SK-N-SH (cell line): Measurements from ENCODE around the gene MSI1. TPM values are rescaled to one million over a fixed set of nuclear protein-coding genes. Genes with fewer than 3 reads are reported as not detected.

ENCODE experiments used
- CTCF ChIA-PET: fragments of 300-600, 350-600 bp; formaldehyde crosslinking; extraction: SDS; loops from one replicate; lab custom pipeline; 2021; lab: Yijun Ruan, JAX
- POLR2A ChIA-PET: fragments of 350-600 bp; sonication (Branson Sonifier 250); formaldehyde crosslinking; extraction: SDS; loops from one replicate; lab custom pipeline; 2020; ENCODE audit warnings: antibody characterized with exemption, inconsistent platforms; lab: Yijun Ruan, JAX
- DNase-seq: peaks from one replicate; pipeline ENCODE4 v3.0.0; 2012
- H2AFZ ChIP-seq: fragments of 200-600 bp; sonication (generic); 2 replicates; pipeline ENCODE4 v1.8.1; 2016; ENCODE audit warnings: antibody characterized with exemption, mild to moderate bottlenecking, low read depth
- H3F3A ChIP-seq: fragments of 200-600 bp; sonication (generic); replicated peaks from 2 replicates; pipeline ENCODE3; 2016; ENCODE audit warnings: antibody characterized with exemption, mild to moderate bottlenecking; ENCODE audit not compliant: insufficient read depth
- H3K27ac ChIP-seq, 2 experiments: fragments of 200-500 bp in 1 of 2; fragments of 200-600 bp in 1 of 2; sonication (Bioruptor generic) in 1 of 2; sonication (generic), shearing (Covaris generic) in 1 of 2; 2 replicates each; pipeline versions ENCODE4 v1.5.1 to v1.6.1; 2014 to 2016; ENCODE audit warnings: low read depth in 2 of 2, inconsistent platforms in 1 of 2, low read length in 1 of 2, mild to moderate bottlenecking in 1 of 2, mixed read lengths in 1 of 2
- H3K27me3 ChIP-seq: fragments of 200-600 bp; sonication (generic), shearing (Covaris generic); 2 replicates; pipeline ENCODE4 v1.6.1; 2016; ENCODE audit warnings: mixed run types; ENCODE audit not compliant: insufficient read depth
- H3K36me3 ChIP-seq, 2 experiments: fragments of 200-500 bp in 1 of 2; fragments of 200-600 bp in 1 of 2; sonication (Bioruptor generic) in 1 of 2; sonication (generic) in 1 of 2; replicated peaks in 1 of 2; 2 replicates each; pipeline versions ENCODE3 to v1.5.1; 2014 to 2016; ENCODE audit warnings: low read length in 1 of 2, mild to moderate bottlenecking in 1 of 2; ENCODE audit not compliant: insufficient read depth in 2 of 2, control insufficient read depth in 1 of 2
- H3K4me1 ChIP-seq, 2 experiments: fragments of 200-500 bp in 1 of 2; fragments of 200-600 bp in 1 of 2; sonication (Bioruptor generic) in 1 of 2; sonication (generic), shearing (Covaris generic) in 1 of 2; 2 replicates each; pipeline versions ENCODE4 v1.5.1 to v1.6.1; 2014 to 2016; ENCODE audit warnings: low read depth in 1 of 2, low read length in 1 of 2, mixed run types in 1 of 2; ENCODE audit not compliant: insufficient read depth in 2 of 2, control insufficient read depth in 1 of 2
- H3K4me2 ChIP-seq: fragments of 200-600 bp; sonication (generic), shearing (Covaris generic); 2 replicates; pipeline ENCODE4 v1.6.1; 2017; ENCODE audit warnings: mixed run types
- H3K4me3 ChIP-seq, 2 experiments: fragments of 200-500 bp in 1 of 2; fragments of 200-600 bp in 1 of 2; sonication (Bioruptor generic) in 1 of 2; sonication (generic), shearing (Covaris generic) in 1 of 2; 2 replicates each; pipeline versions ENCODE4 v1.5.1 to v1.8.1; 2014 to 2016; ENCODE audit warnings: low read depth in 2 of 2, inconsistent platforms in 1 of 2, low read length in 1 of 2, mild to moderate bottlenecking in 1 of 2, mixed read lengths in 1 of 2, moderate library complexity in 1 of 2
- H3K79me2 ChIP-seq: fragments of 200-600 bp; sonication (generic); 2 replicates; pipeline ENCODE4 v1.8.1; 2017; ENCODE audit warnings: mild to moderate bottlenecking; ENCODE audit not compliant: insufficient read depth
- H3K9ac ChIP-seq: fragments of 200-600 bp; sonication (generic); 2 replicates; pipeline ENCODE4 v1.6.1; 2017; ENCODE audit warnings: mixed run types
- H3K9me2 ChIP-seq: fragments of 200-600 bp; sonication (generic); 2 replicates; pipeline ENCODE4 v1.6.1; 2017; ENCODE audit warnings: mixed run types
- H3K9me3 ChIP-seq: fragments of 200-600 bp; sonication (generic); 2 replicates; pipeline ENCODE4 v1.6.1; 2017; ENCODE audit warnings: mixed run types, mild to moderate bottlenecking, moderate library complexity
- H4K20me1 ChIP-seq: fragments of 200-600 bp; sonication (generic); 2 replicates; pipeline ENCODE4 v1.6.1; 2017; ENCODE audit warnings: mild to moderate bottlenecking, mixed run types; ENCODE audit not compliant: insufficient read depth
- CHD2 ChIP-seq: fragments of 150-350 bp; IDR thresholded peaks from 2 replicates; pipeline ENCODE4 v1.6.1; 2018; ENCODE audit warnings: low read length; ENCODE audit not compliant: partially characterized antibody
- FOXM1 ChIP-seq: IDR thresholded peaks from 2 replicates; pipeline ENCODE4 v1.4.0; 2012; ENCODE audit warnings: low read depth, mild to moderate bottlenecking
- GABPA ChIP-seq: IDR thresholded peaks from 2 replicates; pipeline ENCODE4 v1.4.0; 2012; ENCODE audit warnings: low read depth, mild to moderate bottlenecking
- GATA2 ChIP-seq: sonication (generic); formaldehyde crosslinking; IDR thresholded peaks from 2 replicates; pipeline ENCODE4 v1.5.0; 2020; ENCODE audit warnings: mild to moderate bottlenecking, missing genetic modification reagents
- NFIC ChIP-seq: IDR thresholded peaks from 2 replicates; pipeline ENCODE4 v1.4.0; 2012; ENCODE audit warnings: borderline replicate concordance
- NRF1 ChIP-seq: IDR thresholded peaks from 2 replicates; pipeline ENCODE4 v1.6.1; 2012; ENCODE audit warnings: low read depth, mild to moderate bottlenecking, low read length
- PBX3 ChIP-seq: IDR thresholded peaks from 2 replicates; pipeline ENCODE4; 2012
- REST ChIP-seq: IDR thresholded peaks from 2 replicates; pipeline ENCODE4 v1.6.1; 2012; ENCODE audit warnings: mild to moderate bottlenecking, low read depth, low read length, moderate library complexity
- RFX5 ChIP-seq: IDR thresholded peaks from 2 replicates; pipeline ENCODE4 v1.6.1; 2012; ENCODE audit warnings: mild to moderate bottlenecking, improper control_type of control experiment, low read length
- RXRA ChIP-seq: IDR thresholded peaks from 2 replicates; pipeline ENCODE4 v1.4.0; 2012; ENCODE audit warnings: low read depth, mild to moderate bottlenecking, borderline replicate concordance
- SIN3A ChIP-seq: IDR thresholded peaks from 2 replicates; pipeline ENCODE4 v1.6.1; 2012; ENCODE audit warnings: low read depth, mild to moderate bottlenecking, low read length, moderate library complexity, borderline replicate concordance
- USF1 ChIP-seq: IDR thresholded peaks from 2 replicates; pipeline ENCODE4 v1.4.0; 2012; ENCODE audit warnings: low read depth, borderline replicate concordance
- YY1 ChIP-seq: IDR thresholded peaks from 2 replicates; pipeline ENCODE4 v1.4.0; 2012; ENCODE audit warnings: low read depth, mild to moderate bottlenecking
- WGBS: methylation state at CpG from one replicate; pipeline ENCODE4 v1.1.6; 2017; ENCODE audit warnings: low lambda C conversion rate; 5-methylcytosine and 5-hydroxymethylcytosine counted together
- polyA plus RNA-seq, 3 experiments: library from polyadenylated mRNA; depleted of rRNA; stranded (reverse); fragments of >200 nt; gene quantifications; 2 replicates each; pipeline ENCODE4 v1.2.3, GENCODE V29; 2012
- TF ChIP-seq, protein P1 (sequence below): fragments of 150-350 bp; IDR thresholded peaks from 2 replicates; pipeline ENCODE4 v1.6.1; 2017; ENCODE audit warnings: antibody characterized with exemption, low read length, low read depth, borderline replicate concordance

The MSI1 gene
- polyA plus RNA-seq, 1 of the 3 experiments (the other 2 are of a cell fraction), result 1.7 TPM

DNA sequence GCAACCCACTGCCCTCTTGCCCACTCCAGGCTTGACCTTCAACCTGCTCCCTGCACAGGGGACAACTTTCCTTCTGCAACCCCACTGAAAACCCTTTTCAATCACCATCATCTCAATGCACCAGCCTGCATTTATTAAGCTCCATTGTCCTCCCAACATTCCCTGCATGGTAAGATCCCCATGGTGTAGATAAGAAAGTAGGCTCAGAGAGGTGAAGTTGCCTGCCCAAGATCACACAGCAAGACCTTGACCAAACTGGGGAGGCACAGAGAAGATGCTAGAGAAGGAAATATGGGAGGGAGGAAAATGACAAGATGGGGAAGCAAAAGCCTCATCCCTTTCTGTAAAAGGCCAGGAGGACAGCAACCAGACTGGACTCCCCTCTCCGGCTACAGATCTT is 9.8 kb downstream of the MSI1 start:
- Histone ChIP-seq H3K36me3 (no peaks in the 10 kb centered on the region), H3K27ac (no peak overlapping the region), H2AFZ (no peak overlapping the region), H3K9ac (no peak overlapping the region), H3K27me3 (no peaks in the 10 kb centered on the region), H3K4me1 (peaks cover 0 to 30% of the 10 kb centered on the region in 2 experiments; a peak in 1 of 4 replicates), H4K20me1 (no peaks in the 10 kb centered on the region), H3K9me3 (no peaks in the 10 kb centered on the region), H3K9me2 (no peaks in the 10 kb centered on the region), H3K4me3 (no peak overlapping the region), H3K4me2 (no peak overlapping the region), H3F3A (no peaks in the 10 kb centered on the region), H3K79me2 (no peaks in the 10 kb centered on the region)
- CTCF ChIA-PET, result interaction anchor here (1.1 kb wide), 2 partner anchors 71 to 108 kb away, joined by 4 to 9 read pairs; no protein-coding TSS in a partner anchor
- 100% methylated on average over 1 of the region's 1 CpG for WGBS
- DNase-seq, result no peak
- POLR2A ChIA-PET, result no interaction called here
- no peak for TF ChIP-seq CHD2
- no peak for TF ChIP-seq NRF1
- no peak for TF ChIP-seq GATA2 (CRISPR knock-in tag)
- TF ChIP-seq, protein P1, sequence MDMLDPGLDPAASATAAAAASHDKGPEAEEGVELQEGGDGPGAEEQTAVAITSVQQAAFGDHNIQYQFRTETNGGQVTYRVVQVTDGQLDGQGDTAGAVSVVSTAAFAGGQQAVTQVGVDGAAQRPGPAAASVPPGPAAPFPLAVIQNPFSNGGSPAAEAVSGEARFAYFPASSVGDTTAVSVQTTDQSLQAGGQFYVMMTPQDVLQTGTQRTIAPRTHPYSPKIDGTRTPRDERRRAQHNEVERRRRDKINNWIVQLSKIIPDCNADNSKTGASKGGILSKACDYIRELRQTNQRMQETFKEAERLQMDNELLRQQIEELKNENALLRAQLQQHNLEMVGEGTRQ, result no peak
- no peak for TF ChIP-seq REST
- TF ChIP-seq USF1, result no peak
- no peak for TF ChIP-seq RXRA
- TF ChIP-seq PBX3, result no peak
- TF ChIP-seq RFX5, result no peak
- TF ChIP-seq SIN3A, result no peak
- no peak for TF ChIP-seq YY1
- no peak for TF ChIP-seq FOXM1
- TF ChIP-seq GABPA, result no peak
- no peak for TF ChIP-seq NFIC
